Bronchial epithelial cell (primary cell): Measurements from ENCODE around the gene TEAD3. TPM values are rescaled to one million over a fixed set of nuclear protein-coding genes. Genes with fewer than 3 reads are reported as not detected.
A peak's percentile ranks its signal among the peaks of the same experiment; 100 is the strongest.

Experiments used
- DNase-seq: peaks from one replicate; pipeline ENCODE4 v3.0.0-alpha.2; 2010; ENCODE audit warnings: low read depth
- FAIRE-seq: peaks from 2 replicates; lab custom pipeline; 2011; peaks lifted over from hg19 to GRCh38; lab: Jason Lieb, UNC
- H3K27me3 ChIP-seq: 2 replicates; pipeline ENCODE4 v1.5.1; 2011; ENCODE audit warnings: low read length; ENCODE audit not compliant: control insufficient read depth, insufficient read depth
- H3K36me3 ChIP-seq: 2 replicates; pipeline ENCODE4 v1.5.1; 2011; ENCODE audit warnings: low read length; ENCODE audit not compliant: control insufficient read depth, insufficient read depth
- H3K4me3 ChIP-seq: 2 replicates; pipeline ENCODE4 v1.5.1; 2011; ENCODE audit warnings: mild to moderate bottlenecking, low read depth, low read length, control low read depth
- total RNA-seq: library from RNA; depleted of rRNA; stranded (reverse); fragments of >200 nt; gene quantifications from 2 replicates; pipeline ENCODE4 v1.2.1, GENCODE V29; 2014
- TF ChIP-seq, protein P1 (sequence below): IDR thresholded peaks from 2 replicates; pipeline ENCODE4 v1.5.1; 2011; ENCODE audit warnings: mild to moderate bottlenecking, moderate library complexity, low read length, control low read depth, inconsistent platforms; ENCODE audit not compliant: insufficient read depth, severe bottlenecking

Gene TEAD3
- total RNA-seq, 1 donor from 2014 or later = 5.3 TPM

DNA sequence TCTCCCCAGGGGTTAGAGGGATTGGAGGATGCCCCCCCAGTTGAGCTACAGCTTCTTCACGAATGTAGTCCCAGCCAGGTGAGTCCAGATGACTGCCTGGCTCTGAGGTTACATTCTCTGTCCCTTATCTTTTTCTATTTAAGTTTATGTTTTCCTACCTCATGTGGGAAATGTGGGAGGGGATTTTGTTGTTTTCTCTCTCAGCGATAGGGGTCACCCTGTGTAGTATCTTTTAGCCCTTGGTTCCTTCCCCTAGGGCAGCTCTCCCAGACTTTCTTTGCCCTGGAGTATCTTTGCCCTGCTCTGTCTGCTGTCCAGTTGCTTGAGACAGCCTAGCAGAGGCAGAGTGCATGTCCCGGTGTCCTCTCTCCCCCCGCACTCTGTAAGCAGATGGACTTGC, 39.0 kb downstream of the TEAD3 start:
- Histone ChIP-seq H3K4me3 (no peak overlapping the region), H3K36me3 (peaks cover 39% of the 10 kb centered on the region), H3K27me3 (no peaks in the 10 kb centered on the region)
- FAIRE-seq = no peak
- no peak for DNase-seq
- TF ChIP-seq, protein P1, sequence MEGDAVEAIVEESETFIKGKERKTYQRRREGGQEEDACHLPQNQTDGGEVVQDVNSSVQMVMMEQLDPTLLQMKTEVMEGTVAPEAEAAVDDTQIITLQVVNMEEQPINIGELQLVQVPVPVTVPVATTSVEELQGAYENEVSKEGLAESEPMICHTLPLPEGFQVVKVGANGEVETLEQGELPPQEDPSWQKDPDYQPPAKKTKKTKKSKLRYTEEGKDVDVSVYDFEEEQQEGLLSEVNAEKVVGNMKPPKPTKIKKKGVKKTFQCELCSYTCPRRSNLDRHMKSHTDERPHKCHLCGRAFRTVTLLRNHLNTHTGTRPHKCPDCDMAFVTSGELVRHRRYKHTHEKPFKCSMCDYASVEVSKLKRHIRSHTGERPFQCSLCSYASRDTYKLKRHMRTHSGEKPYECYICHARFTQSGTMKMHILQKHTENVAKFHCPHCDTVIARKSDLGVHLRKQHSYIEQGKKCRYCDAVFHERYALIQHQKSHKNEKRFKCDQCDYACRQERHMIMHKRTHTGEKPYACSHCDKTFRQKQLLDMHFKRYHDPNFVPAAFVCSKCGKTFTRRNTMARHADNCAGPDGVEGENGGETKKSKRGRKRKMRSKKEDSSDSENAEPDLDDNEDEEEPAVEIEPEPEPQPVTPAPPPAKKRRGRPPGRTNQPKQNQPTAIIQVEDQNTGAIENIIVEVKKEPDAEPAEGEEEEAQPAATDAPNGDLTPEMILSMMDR = no peak

DNA sequence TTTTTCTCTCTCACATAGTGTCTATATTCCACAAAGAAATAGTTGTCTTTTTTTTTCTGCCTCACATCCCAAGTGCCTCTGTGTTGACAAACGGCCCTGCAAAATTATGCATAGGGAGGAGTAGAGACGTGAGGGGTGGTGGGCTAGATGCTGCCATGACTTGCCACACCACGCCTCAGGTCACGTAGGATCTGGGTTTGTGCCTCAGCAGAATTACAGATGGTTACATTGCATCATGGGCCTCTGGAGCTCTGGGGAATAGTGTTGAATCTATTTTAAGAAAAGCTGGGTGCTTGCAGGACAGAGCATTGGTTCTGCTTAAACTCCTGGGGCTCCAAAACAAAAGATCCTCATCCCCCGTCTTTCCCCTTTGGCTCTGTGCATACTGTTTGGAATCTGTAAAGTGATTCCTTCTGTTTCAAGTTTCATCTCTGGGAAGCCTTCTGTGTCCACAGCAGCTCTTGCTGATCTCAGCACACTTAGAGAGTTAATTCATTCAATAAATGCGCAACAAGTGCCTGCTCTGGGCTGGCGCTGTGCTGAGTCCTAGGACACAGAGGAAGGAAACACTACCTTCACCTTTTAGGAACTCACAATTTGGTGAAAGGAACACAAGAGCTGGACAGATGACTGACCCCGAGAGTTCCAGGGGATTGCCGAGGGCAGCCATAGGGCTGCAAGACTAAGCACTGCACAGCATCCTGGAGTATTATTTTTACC, 42.3 kb downstream of the TEAD3 start:
- H3K27me3 ChIP-seq = peaks cover 1% of the 10 kb centered on the region
- H3K4me3 ChIP-seq = peak overlapping the region; percentile 0
- TF ChIP-seq, protein P1 = no peak
- no peak for FAIRE-seq
- H3K36me3 ChIP-seq = peaks cover 33% of the 10 kb centered on the region
- DNase-seq = peak; percentile 68

DNA sequence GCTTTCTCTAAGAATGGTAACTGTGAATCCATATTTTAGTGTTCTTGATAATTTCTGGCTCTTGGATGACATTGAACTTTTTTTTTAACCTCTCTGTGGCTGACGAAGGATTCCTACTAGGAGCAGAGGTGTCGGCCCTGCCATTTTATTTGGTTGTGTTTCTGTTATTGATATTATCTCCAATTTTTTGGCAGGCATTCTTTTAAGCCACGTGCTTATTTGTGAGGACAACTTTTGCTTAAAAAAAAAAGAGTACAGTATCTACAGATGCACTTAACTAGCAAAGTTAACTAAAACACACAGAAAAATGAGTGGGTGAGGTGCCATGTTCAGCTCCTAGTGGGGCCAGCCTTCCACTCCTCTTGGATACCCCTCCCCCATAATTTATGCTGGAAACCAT, 43.6 kb downstream of the TEAD3 start:
- peaks cover 1% of the 10 kb centered on the region for H3K27me3 ChIP-seq
- TF ChIP-seq, protein P1 = no peak
- H3K36me3 ChIP-seq = peaks cover 24% of the 10 kb centered on the region
- DNase-seq (no peak), FAIRE-seq (no peak)
- peak overlapping the region; percentile 82 for H3K4me3 ChIP-seq

DNA sequence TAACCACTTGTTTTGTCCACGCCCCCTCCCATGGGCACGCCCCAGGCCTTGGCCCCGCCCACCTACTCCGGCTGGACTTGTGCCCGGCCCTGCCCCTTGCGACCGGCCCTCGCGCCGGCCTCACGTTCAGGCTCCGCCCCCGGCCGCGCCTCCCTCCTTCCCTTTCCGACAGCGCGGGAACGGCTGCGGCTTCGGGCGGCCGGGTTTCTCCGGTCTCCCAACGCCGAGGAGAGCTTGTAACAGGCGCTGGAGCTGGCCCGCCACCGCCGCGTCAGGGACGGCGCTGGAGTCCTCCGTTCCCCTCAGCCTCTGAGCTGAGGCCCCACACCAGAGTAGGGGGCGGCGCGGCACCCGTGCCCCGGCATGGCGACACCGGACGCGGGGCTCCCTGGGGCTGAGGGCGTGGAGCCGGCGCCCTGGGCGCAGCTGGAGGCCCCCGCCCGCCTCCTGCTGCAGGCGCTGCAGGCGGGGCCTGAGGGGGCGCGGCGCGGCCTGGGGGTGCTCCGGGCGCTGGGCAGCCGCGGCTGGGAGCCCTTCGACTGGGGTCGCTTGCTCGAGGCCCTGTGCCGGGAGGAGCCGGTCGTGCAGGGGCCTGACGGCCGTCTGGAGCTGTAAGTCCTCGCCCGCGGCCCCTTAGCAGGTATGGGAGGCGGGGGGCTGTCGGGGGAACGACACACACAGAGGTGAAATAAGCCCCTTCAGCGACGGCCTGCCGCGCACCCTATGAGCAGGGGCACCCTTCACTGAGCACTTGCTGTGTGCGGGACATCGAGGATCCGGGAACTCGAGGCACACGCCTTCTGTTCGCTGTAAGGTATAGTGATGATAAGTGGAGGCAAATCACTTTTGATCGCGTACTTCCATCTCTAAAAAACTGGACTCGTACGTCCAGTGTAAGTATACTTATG, 44.4 kb downstream of the TEAD3 start, which contains the start of gene FANCE:
Gene FANCE (plus strand): TSS at position 156 of the 908 bp plus-strand sequence. CDS start 208 bp downstream, at position 364.
- DNase-seq (peak; percentile 79), FAIRE-seq (no peak)
- Histone ChIP-seq H3K27me3 (peaks cover 1% of the 10 kb centered on the region), H3K4me3 (peak within 1 kb of the TSS; percentile 82), H3K36me3 (peaks cover 16% of the 10 kb centered on the region)
- TF ChIP-seq, protein P1 = no peak

DNA sequence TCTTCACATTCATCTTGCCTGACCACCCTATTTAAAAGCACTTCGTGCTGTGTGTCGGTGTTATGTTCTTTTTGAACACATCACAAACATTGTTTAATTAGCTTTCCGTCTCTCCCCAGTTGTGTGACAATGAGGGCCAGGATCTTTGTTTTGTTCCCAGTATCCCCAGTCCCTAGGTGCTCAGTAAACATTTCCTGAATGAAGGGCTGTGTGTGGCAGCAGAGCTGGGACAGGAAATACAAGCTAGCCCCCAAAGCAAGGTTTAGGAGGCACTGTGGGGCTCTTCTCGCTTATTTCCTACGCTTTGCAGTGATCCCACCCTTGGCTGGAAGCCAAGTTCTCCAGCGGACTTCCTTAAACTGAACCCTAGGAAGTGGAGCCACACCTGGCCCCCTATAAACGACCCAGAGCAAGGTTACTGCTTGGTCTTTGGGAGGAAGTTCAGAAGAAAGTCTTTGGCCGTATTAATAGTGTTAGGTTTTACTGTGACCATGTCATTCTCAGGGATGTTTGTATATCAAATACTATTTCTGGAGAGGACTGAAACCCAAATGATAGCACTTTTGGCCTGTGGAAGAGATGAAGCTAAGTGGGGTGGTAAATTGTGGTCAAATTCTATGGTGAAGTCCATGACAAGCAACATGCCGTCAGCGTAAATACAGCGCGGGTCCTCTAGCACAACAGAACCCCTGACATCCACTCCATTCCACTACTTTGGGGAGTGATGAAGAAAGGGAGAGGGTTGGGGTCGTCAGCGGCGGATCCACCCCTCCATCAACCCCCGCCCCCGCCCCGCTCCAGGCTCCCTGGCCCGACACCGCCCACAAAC, 45.3 kb downstream of the TEAD3 start:
- TF ChIP-seq, protein P1 = no peak
- Histone ChIP-seq H3K36me3 (peaks cover 10% of the 10 kb centered on the region), H3K4me3 (peak overlapping the region; percentile 82), H3K27me3 (peaks cover 1% of the 10 kb centered on the region)
- no peak for FAIRE-seq
- no peak for DNase-seq
